IMR-90 (cell line): ENCODE data around the gene OPCML. TPM values are rescaled to one million over a fixed set of nuclear protein-coding genes. Genes with fewer than 3 reads are reported as not detected.

Experiments
- ATAC-seq: fragments of 200-7000 bp; cut with Tn5 transposase; 2 replicates; pipeline ENCODE4 v1.9.1; 2020; ENCODE audit warnings: low read depth, mild to moderate bottlenecking, moderate library complexity
- BruUV-seq: library from RNA; stranded (reverse); fragments of 400-500 nt; replicated peaks from 2 replicates; lab custom pipeline; 2021; lab: Mats Ljungman, UMichigan
- CTCF ChIA-PET: fragments of 300-600 bp; formaldehyde crosslinking; extraction: SDS; loops from one replicate; lab custom pipeline; 2021; ENCODE audit warnings: antibody characterized with exemption; lab: Yijun Ruan, JAX
- POLR2A ChIA-PET: fragments of 300-600 bp; sonication (Branson Sonifier 250); formaldehyde crosslinking; loops from one replicate; lab custom pipeline; 2022; ENCODE audit warnings: antibody characterized with exemption; ENCODE audit not compliant: unreplicated experiment; lab: Charles Lee
- DNase-seq: peaks from one replicate; pipeline ENCODE4 v3.0.0; 2013
- H2AFZ ChIP-seq: replicated peaks from 2 replicates; pipeline ENCODE3; 2013; ENCODE audit warnings: low read length, mild to moderate bottlenecking; ENCODE audit not compliant: poor library complexity
- H2AK5ac ChIP-seq: 2 replicates; pipeline ENCODE4 v1.6.1; 2013; ENCODE audit warnings: low read depth, low read length, inconsistent platforms
- H2AK9ac ChIP-seq: replicated peaks from 2 replicates; pipeline ENCODE3; 2013; ENCODE audit warnings: mild to moderate bottlenecking, low read depth, low read length, moderate library complexity; ENCODE audit not compliant: poor library complexity
- H2BK120ac ChIP-seq: 2 replicates; pipeline ENCODE4 v1.6.1; 2013; ENCODE audit warnings: low read depth, low read length, inconsistent platforms
- H2BK15ac ChIP-seq: 3 replicates; pipeline ENCODE4 v1.6.1; 2013; ENCODE audit warnings: low read depth, low read length, inconsistent platforms
- H2BK20ac ChIP-seq: 2 replicates; pipeline ENCODE4 v1.6.1; 2013; ENCODE audit warnings: low read depth, mild to moderate bottlenecking, inconsistent platforms, low read length, moderate library complexity
- H2BK5ac ChIP-seq: 2 replicates; pipeline ENCODE4 v1.6.1; 2013; ENCODE audit warnings: mild to moderate bottlenecking, low read depth, low read length, inconsistent platforms; ENCODE audit not compliant: poor library complexity, severe bottlenecking
- H3K14ac ChIP-seq: replicated peaks from 2 replicates; pipeline ENCODE4 v1.6.1; 2013; ENCODE audit warnings: low read depth, low read length, inconsistent platforms
- H3K18ac ChIP-seq: 2 replicates; pipeline ENCODE4 v1.6.1; 2013; ENCODE audit warnings: low read depth, low read length, control low read depth
- H3K23ac ChIP-seq: 2 replicates; pipeline ENCODE4 v1.6.1; 2013; ENCODE audit warnings: low read depth, low read length, inconsistent platforms
- H3K27ac ChIP-seq: 2 replicates; pipeline ENCODE4 v1.5.1; 2013; ENCODE audit warnings: mild to moderate bottlenecking, control low read depth, low read length; ENCODE audit not compliant: insufficient read depth
- H3K27me3 ChIP-seq: 2 replicates; pipeline ENCODE4 v1.6.1; 2013; ENCODE audit warnings: low read length; ENCODE audit not compliant: control insufficient read depth, insufficient read depth
- H3K36me3 ChIP-seq: 2 replicates; pipeline ENCODE4 v1.6.1; 2013; ENCODE audit warnings: low read length, mixed read lengths; ENCODE audit not compliant: control insufficient read depth, insufficient read depth
- H3K4ac ChIP-seq: 2 replicates; pipeline ENCODE4 v1.6.1; 2013; ENCODE audit warnings: low read depth, low read length, inconsistent platforms
- H3K4me1 ChIP-seq: 2 replicates; pipeline ENCODE4 v1.6.1; 2013; ENCODE audit warnings: low read length, mixed read lengths; ENCODE audit not compliant: control insufficient read depth, insufficient read depth
- H3K4me2 ChIP-seq: 2 replicates; pipeline ENCODE4 v1.6.1; 2013; ENCODE audit warnings: low read depth, mild to moderate bottlenecking, control low read depth, low read length, moderate library complexity
- H3K4me3 ChIP-seq: 2 replicates; pipeline ENCODE4 v1.5.1; 2013; ENCODE audit warnings: low read depth, mild to moderate bottlenecking, control low read depth, low read length, moderate library complexity; ENCODE audit not compliant: insufficient read depth
- H3K56ac ChIP-seq: 2 replicates; pipeline ENCODE4 v1.6.1; 2013; ENCODE audit warnings: low read length, inconsistent platforms; ENCODE audit not compliant: insufficient read depth; ENCODE audit errors: extremely low read depth
- H3K79me1 ChIP-seq, 2 experiments: 2 replicates each; pipeline ENCODE4 v1.6.1; 2013; ENCODE audit warnings: low read length in 2 of 2, inconsistent platforms in 1 of 2, low read depth in 1 of 2
- H3K9ac ChIP-seq: 2 replicates; pipeline ENCODE4 v1.6.1; 2013; ENCODE audit warnings: low read depth, low read length, control low read depth
- H3K9me1 ChIP-seq: 2 replicates; pipeline ENCODE4 v1.6.1; 2013; ENCODE audit warnings: low read length, inconsistent platforms; ENCODE audit not compliant: insufficient read depth
- H3K9me3 ChIP-seq: 2 replicates; pipeline ENCODE4 v1.6.1; 2013; ENCODE audit warnings: low read length; ENCODE audit not compliant: control insufficient read depth, insufficient read depth
- H4K20me1 ChIP-seq: 2 replicates; pipeline ENCODE4 v1.6.1; 2013; ENCODE audit warnings: low read length, inconsistent platforms; ENCODE audit not compliant: insufficient read depth
- H4K5ac ChIP-seq: 2 replicates; pipeline ENCODE4 v1.6.1; 2013; ENCODE audit warnings: mild to moderate bottlenecking, low read depth, low read length, control low read depth
- H4K8ac ChIP-seq, 2 experiments: 2 replicates each; pipeline ENCODE4 v1.6.1; 2013; ENCODE audit warnings: low read depth in 2 of 2, low read length in 2 of 2, control low read depth in 1 of 2, inconsistent platforms in 1 of 2
- H4K91ac ChIP-seq: 2 replicates; pipeline ENCODE4 v1.6.1; 2013; ENCODE audit warnings: low read depth, low read length, inconsistent platforms; ENCODE audit not compliant: insufficient read depth
- BHLHE40 ChIP-seq: fragments of 150-350 bp; IDR thresholded peaks from 2 replicates; pipeline ENCODE4 v1.6.1; 2016; ENCODE audit warnings: mild to moderate bottlenecking, low read depth, low read length
- CEBPB ChIP-seq: IDR thresholded peaks from 2 replicates; pipeline ENCODE4 v1.6.1; 2012; ENCODE audit warnings: low read depth, low read length, improper control_type of control experiment
- CHD1 ChIP-seq: IDR thresholded peaks from 2 replicates; pipeline ENCODE4 v1.6.1; 2012; ENCODE audit warnings: low read depth, low read length, improper control_type of control experiment
- ELK1 ChIP-seq: fragments of 150-350 bp; IDR thresholded peaks from 2 replicates; pipeline ENCODE4 v1.6.1; 2016; ENCODE audit warnings: low read depth, mild to moderate bottlenecking, low read length, moderate library complexity, borderline replicate concordance
- FOS ChIP-seq: fragments of 150-350 bp; IDR thresholded peaks from 2 replicates; pipeline ENCODE4 v1.6.1; 2016; ENCODE audit warnings: low read depth, low read length
- MAFK ChIP-seq: IDR thresholded peaks from 2 replicates; pipeline ENCODE4 v1.6.1; 2012; ENCODE audit warnings: low read depth, low read length, improper control_type of control experiment
- MAZ ChIP-seq: IDR thresholded peaks from 2 replicates; pipeline ENCODE4 v1.6.1; 2012; ENCODE audit warnings: low read depth, mild to moderate bottlenecking, low read length, improper control_type of control experiment, moderate library complexity, borderline replicate concordance
- MXI1 ChIP-seq: IDR thresholded peaks from 2 replicates; pipeline ENCODE4 v1.6.1; 2012; ENCODE audit warnings: low read depth, mild to moderate bottlenecking, low read length, moderate library complexity, borderline replicate concordance
- NFE2L2 ChIP-seq: fragments of 150-350 bp; IDR thresholded peaks from 2 replicates; pipeline ENCODE4 v1.6.1; 2016; ENCODE audit warnings: low read depth, mild to moderate bottlenecking, low read length
- POLR2A ChIP-seq: IDR thresholded peaks from 2 replicates; pipeline ENCODE4 v1.6.1; 2012; ENCODE audit warnings: mild to moderate bottlenecking, low read depth, low read length
- RAD21 ChIP-seq: IDR thresholded peaks from 2 replicates; pipeline ENCODE4 v1.6.1; 2012; ENCODE audit warnings: low read length, improper control_type of control experiment
- RCOR1 ChIP-seq: IDR thresholded peaks from 2 replicates; pipeline ENCODE4 v1.6.1; 2012; ENCODE audit warnings: mild to moderate bottlenecking, low read length, improper control_type of control experiment; ENCODE audit not compliant: insufficient replicate concordance
- RFX5 ChIP-seq: IDR thresholded peaks from 2 replicates; pipeline ENCODE4 v1.8.0; 2012; ENCODE audit warnings: low read depth, mild to moderate bottlenecking, low read length, moderate library complexity
- SMC3 ChIP-seq: fragments of 150-350 bp; IDR thresholded peaks from 2 replicates; pipeline ENCODE4 v1.6.1; 2016; ENCODE audit warnings: low read depth, mild to moderate bottlenecking, antibody characterized with exemption, low read length, moderate library complexity
- USF2 ChIP-seq: fragments of 150-350 bp; IDR thresholded peaks from 2 replicates; pipeline ENCODE4 v1.6.1; 2017; ENCODE audit warnings: mild to moderate bottlenecking, antibody characterized with exemption, low read length, low read depth
- WGBS, 2 experiments: methylation state at CpG; one replicate each; pipeline versions ENCODE4 v1.1.5 to v1.1.7; 2013; ENCODE audit warnings: missing lambda C conversion rate in 2 of 2; ENCODE audit not compliant: insufficient read length in 1 of 2; ENCODE audit errors: extremely low coverage in 2 of 2; 5-methylcytosine and 5-hydroxymethylcytosine counted together
- dilution Hi-C: fragments of 300-500 bp; cut with HindIII; formaldehyde crosslinking; loops from one replicate; pipeline ENCODE4 v1.14.3; 2018; ENCODE audit warnings: low sequenced_read_pairs; ENCODE audit not compliant: unreplicated experiment
- in situ Hi-C: fragments of 300-500 bp; cut with MboI; formaldehyde crosslinking; loops from 3 replicates; pipeline ENCODE4 v1.14.3; 2019; ENCODE audit warnings: low sequenced_read_pairs, inconsistent platforms, mixed read lengths
- intact Hi-C: fragments of 100-400 bp; cut with micrococcal nuclease; formaldehyde crosslinking; loops from 2 replicates; pipeline ENCODE4 v1.10.0; 2022
- polyA plus RNA-seq, 3 experiments: library from polyadenylated mRNA; depleted of rRNA; stranded (reverse); fragments of >200 nt; gene quantifications; 2 replicates each; pipeline ENCODE4 v1.2.3, GENCODE V29; 2012; ENCODE audit warnings: low replicate concordance in 1 of 3
- total RNA-seq: library from RNA; depleted of rRNA; stranded (reverse); fragments of >200 nt; gene quantifications from 2 replicates; pipeline ENCODE4 v1.2.3, GENCODE V29; 2012
- TF ChIP-seq, protein P1 (sequence below): conservative IDR thresholded peaks from 2 replicates; pipeline ENCODE4 v1.5.1; 2012; ENCODE audit warnings: mild to moderate bottlenecking, low read depth, low read length, improper control_type of control experiment

The OPCML gene
- total and polyA plus RNA-seq, 2 of the 4 experiments (the other 2 are of a cell fraction) = under 0.01 to 2.6 TPM

DNA sequence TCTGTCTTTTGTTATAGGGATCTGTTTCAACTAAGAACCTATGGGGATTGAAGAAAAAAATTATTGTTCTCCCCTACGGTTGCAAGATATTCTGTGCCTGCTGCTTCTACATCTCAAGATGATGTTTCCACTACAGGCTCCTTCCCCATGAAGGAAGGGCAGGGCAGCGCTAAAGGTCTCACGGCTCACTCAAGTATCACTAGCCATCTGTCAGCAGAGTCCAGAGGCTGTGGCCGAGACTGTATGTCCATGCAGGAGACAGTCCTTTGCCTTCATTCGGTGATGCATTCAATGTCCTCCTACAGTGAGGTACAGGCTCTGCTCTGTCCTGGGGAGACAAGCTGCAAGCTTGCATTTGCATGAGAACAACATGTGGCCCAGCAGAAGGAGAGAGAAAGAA lies 518.0 kb downstream of the OPCML start:
- Histone ChIP-seq H2AFZ (no peak overlapping the region), H2BK5ac (no peak overlapping the region), H2AK5ac (no peak overlapping the region), H3K4me3 (no peak overlapping the region), H3K27me3 (no peaks in the 10 kb centered on the region), H3K4me1 (no peaks in the 10 kb centered on the region), H3K56ac (no peak overlapping the region), H3K14ac (no peak overlapping the region), H2BK15ac (no peak overlapping the region), H2AK9ac (no peak overlapping the region), H4K91ac (no peak overlapping the region), H3K27ac (no peak overlapping the region), H3K9ac (no peak overlapping the region), H4K5ac (no peak overlapping the region), H3K9me1 (no peaks in the 10 kb centered on the region), H3K18ac (no peak overlapping the region), H3K4ac (no peak overlapping the region), H2BK120ac (no peak overlapping the region), H3K79me1 (no peaks in the 10 kb centered on the region), H3K9me3 (0 out of 2 replicates have a peak, but pooled peaks cover 2% of the 10 kb centered on the region), H3K36me3 (no peaks in the 10 kb centered on the region), H3K4me2 (no peak overlapping the region), H3K23ac (no peak overlapping the region), H4K8ac (no peak overlapping the region), H4K20me1 (no peaks in the 10 kb centered on the region), H2BK20ac (no peak overlapping the region)
- intact Hi-C loops = no loop called here
- TF ChIP-seq ELK1 = no peak
- TF ChIP-seq MAFK = no peak
- TF ChIP-seq RCOR1 = no peak
- no peak for TF ChIP-seq MAZ
- TF ChIP-seq BHLHE40 = no peak
- no peak for TF ChIP-seq SMC3
- TF ChIP-seq NFE2L2 = no peak
- TF ChIP-seq CHD1 = no peak
- TF ChIP-seq FOS = no peak
- no peak for TF ChIP-seq RFX5
- no peak for TF ChIP-seq POLR2A
- no peak for TF ChIP-seq MXI1
- TF ChIP-seq USF2 = no peak
- no peak for TF ChIP-seq RAD21
- TF ChIP-seq CEBPB = no peak
- TF ChIP-seq, protein P1, sequence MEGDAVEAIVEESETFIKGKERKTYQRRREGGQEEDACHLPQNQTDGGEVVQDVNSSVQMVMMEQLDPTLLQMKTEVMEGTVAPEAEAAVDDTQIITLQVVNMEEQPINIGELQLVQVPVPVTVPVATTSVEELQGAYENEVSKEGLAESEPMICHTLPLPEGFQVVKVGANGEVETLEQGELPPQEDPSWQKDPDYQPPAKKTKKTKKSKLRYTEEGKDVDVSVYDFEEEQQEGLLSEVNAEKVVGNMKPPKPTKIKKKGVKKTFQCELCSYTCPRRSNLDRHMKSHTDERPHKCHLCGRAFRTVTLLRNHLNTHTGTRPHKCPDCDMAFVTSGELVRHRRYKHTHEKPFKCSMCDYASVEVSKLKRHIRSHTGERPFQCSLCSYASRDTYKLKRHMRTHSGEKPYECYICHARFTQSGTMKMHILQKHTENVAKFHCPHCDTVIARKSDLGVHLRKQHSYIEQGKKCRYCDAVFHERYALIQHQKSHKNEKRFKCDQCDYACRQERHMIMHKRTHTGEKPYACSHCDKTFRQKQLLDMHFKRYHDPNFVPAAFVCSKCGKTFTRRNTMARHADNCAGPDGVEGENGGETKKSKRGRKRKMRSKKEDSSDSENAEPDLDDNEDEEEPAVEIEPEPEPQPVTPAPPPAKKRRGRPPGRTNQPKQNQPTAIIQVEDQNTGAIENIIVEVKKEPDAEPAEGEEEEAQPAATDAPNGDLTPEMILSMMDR = no peak
- CTCF ChIA-PET = no interaction called here
- BruUV-seq = no TSS peak
- DNase-seq (no peak), ATAC-seq (no peak)
- POLR2A ChIA-PET = no interaction called here
- in situ Hi-C loops = no loop called here
- WGBS, 2 experiments = 79% methylated on average over 2 of the region's 5 CpGs; no CpG with 5 or more reads in 1 of the 2 experiments
- dilution Hi-C loops = no loop called here
